B cell (primary cell): Measurements from ENCODE around the gene MSL1. TPM values are rescaled to one million over a fixed set of nuclear protein-coding genes. Genes with fewer than 3 reads are reported as not detected.

Experiments
- ATAC-seq: fragments of 200-7000 bp; cut with Tn5 transposase; one replicate; pipeline ENCODE4 v1.10.0; 2021; ENCODE audit warnings: low read depth, mild to moderate bottlenecking, moderate number of reproducible peaks, moderate library complexity
- CTCF ChIA-PET: fragments of 350-600 bp; sonication (Branson Sonifier 250); formaldehyde crosslinking; loops from one replicate; lab custom pipeline; 2021; ENCODE audit warnings: antibody characterized with exemption, inconsistent platforms; lab: Charles Lee
- POLR2A ChIA-PET: fragments of 350-600 bp; sonication (Branson Sonifier 250); formaldehyde crosslinking; loops from one replicate; lab custom pipeline; 2021; ENCODE audit warnings: antibody characterized with exemption; lab: Charles Lee
- DNase-seq: peaks from one replicate; pipeline ENCODE4 v3.0.0; 2013
- H2AFZ ChIP-seq: 2 replicates; pipeline ENCODE4 v1.6.1; 2012; ENCODE audit warnings: mild to moderate bottlenecking, low read depth, low read length; ENCODE audit not compliant: insufficient read depth, poor library complexity, severe bottlenecking
- H3K27ac ChIP-seq, 2 donors: 1 replicate in 1 of 2; 2 replicates in 1 of 2; pipeline ENCODE4 v1.5.1; 2012 to 2013; ENCODE audit warnings: low read length in 2 of 2, mild to moderate bottlenecking in 2 of 2, moderate library complexity in 1 of 2
- H3K27me3 ChIP-seq, 4 experiments: fragments of 200-600 bp in 1 of 4; sonication (generic) in 1 of 4; replicated peaks in 1 of 4; 1 replicate in 2 of 4; 2 replicates in 2 of 4; pipeline versions ENCODE4 v1.6.1 to v1.7.0; 2013 to 2016; ENCODE audit warnings: low read length in 3 of 4, mild to moderate bottlenecking in 2 of 4, mixed read lengths in 1 of 4, moderate library complexity in 1 of 4; ENCODE audit not compliant: insufficient read depth in 4 of 4, control insufficient read depth in 3 of 4; ENCODE audit errors: control extremely low read depth in 1 of 4
- H3K36me3 ChIP-seq, 2 experiments: replicated peaks in 1 of 2; 1 replicate in 1 of 2; 2 replicates in 1 of 2; pipeline versions ENCODE4 v1.6.1 to v1.7.1; 2013; ENCODE audit warnings: low read length in 1 of 2; ENCODE audit not compliant: insufficient read depth in 2 of 2, control insufficient read depth in 1 of 2; ENCODE audit errors: control extremely low read depth in 1 of 2, extremely low read depth in 1 of 2
- H3K4me1 ChIP-seq, 2 donors: fragments of 200-600 bp in 1 of 2; sonication (generic) in 1 of 2; 1 replicate in 1 of 2; 2 replicates in 1 of 2; pipeline versions ENCODE4 v1.5.1 to v1.6.1; 2013 to 2017; ENCODE audit warnings: low read length in 2 of 2; ENCODE audit not compliant: control insufficient read depth in 2 of 2, insufficient read depth in 2 of 2
- H3K4me2 ChIP-seq: replicated peaks from 2 replicates; pipeline ENCODE3; 2012; ENCODE audit warnings: mild to moderate bottlenecking, low read depth, low read length; ENCODE audit not compliant: poor library complexity, severe bottlenecking
- H3K4me3 ChIP-seq, 5 experiments: fragments of 200-600 bp in 1 of 5; sonication (generic) in 1 of 5; 1 replicate in 3 of 5; 2 replicates in 2 of 5; pipeline versions ENCODE4 v1.5.1 to v1.7.0; 2011 to 2016; ENCODE audit warnings: low read length in 4 of 5, mild to moderate bottlenecking in 4 of 5, low read depth in 2 of 5, control low read depth in 1 of 5, moderate library complexity in 1 of 5; ENCODE audit not compliant: insufficient read depth in 1 of 5; ENCODE audit errors: control extremely low read depth in 1 of 5, extremely low read depth in 1 of 5
- H3K79me2 ChIP-seq: fragments of 200-600 bp; sonication (generic); one replicate; pipeline ENCODE4 v1.6.0; 2016; ENCODE audit warnings: low read length; ENCODE audit not compliant: control insufficient read depth, insufficient read depth
- H3K9ac ChIP-seq: fragments of 200-600 bp; sonication (generic); 2 replicates; pipeline ENCODE4 v1.6.1; 2017; ENCODE audit warnings: mild to moderate bottlenecking, low read length, moderate library complexity
- H3K9me3 ChIP-seq, 3 donors: one replicate each; pipeline versions ENCODE4 v1.6.1 to v1.7.1; 2013; ENCODE audit warnings: low read length in 2 of 3; ENCODE audit not compliant: control insufficient read depth in 2 of 3, insufficient read depth in 1 of 3; ENCODE audit errors: control extremely low read depth in 1 of 3
- H4K20me1 ChIP-seq: 2 replicates; pipeline ENCODE4 v1.6.0; 2012; ENCODE audit warnings: mild to moderate bottlenecking, low read length; ENCODE audit not compliant: insufficient read depth, control insufficient read depth, poor library complexity, severe bottlenecking
- H3K27ac Mint-ChIP-seq: one replicate; pipeline ENCODE4 v1.8.0; 2021; ENCODE audit warnings: mixed read lengths
- H3K27me3 Mint-ChIP-seq: one replicate; pipeline ENCODE4 v1.8.0; 2021; ENCODE audit warnings: mixed read lengths
- H3K4me1 Mint-ChIP-seq: one replicate; pipeline ENCODE4 v1.8.0; 2021; ENCODE audit warnings: mixed read lengths
- H3K4me3 Mint-ChIP-seq: one replicate; pipeline ENCODE4 v1.8.0; 2021; ENCODE audit warnings: mixed read lengths
- H3K9me3 Mint-ChIP-seq: one replicate; pipeline ENCODE4 v1.8.0; 2022; ENCODE audit warnings: mixed read lengths; ENCODE audit not compliant: insufficient read depth
- EZH2 ChIP-seq: IDR thresholded peaks from 2 replicates; pipeline ENCODE4 v1.6.1; 2012; ENCODE audit warnings: borderline replicate concordance, low read depth, mild to moderate bottlenecking, moderate library complexity, low read length; ENCODE audit not compliant: insufficient read depth, poor library complexity, severe bottlenecking
- WGBS: methylation state at CpG from one replicate; pipeline ENCODE4 v1.1.5; 2013; ENCODE audit warnings: missing lambda C conversion rate; ENCODE audit not compliant: insufficient coverage; 5-methylcytosine and 5-hydroxymethylcytosine counted together
- intact Hi-C: fragments of 100-400 bp; cut with micrococcal nuclease; formaldehyde crosslinking; loops from one replicate; pipeline ENCODE4 v1.10.0; 2022
- polyA plus RNA-seq: library from polyadenylated mRNA; depleted of rRNA; stranded (reverse); fragments of >200 nt; gene quantifications from 2 replicates; pipeline ENCODE4 v1.2.3, GENCODE V29; 2012
- total RNA-seq, 2 donors: library from RNA; stranded (reverse); fragments of 120-200 nt in 1 of 2; gene quantifications; 1 replicate in 1 of 2; 2 replicates in 1 of 2; pipeline versions ENCODE4 v1.2.3 to v1.2.4, GENCODE V29; 2013 to 2022
- TF ChIP-seq, protein P1 (sequence below): fragments of 200-600 bp; IDR thresholded peaks from one replicate; pipeline ENCODE4 v1.8.0; 2022; ENCODE audit warnings: antibody characterized with exemption, mild to moderate bottlenecking

MSL1 gene
- total and polyA plus RNA-seq, 2 donors (not counting 1 experiment from before 2014, with no cell fraction given): 80.1 to 129 TPM

DNA sequence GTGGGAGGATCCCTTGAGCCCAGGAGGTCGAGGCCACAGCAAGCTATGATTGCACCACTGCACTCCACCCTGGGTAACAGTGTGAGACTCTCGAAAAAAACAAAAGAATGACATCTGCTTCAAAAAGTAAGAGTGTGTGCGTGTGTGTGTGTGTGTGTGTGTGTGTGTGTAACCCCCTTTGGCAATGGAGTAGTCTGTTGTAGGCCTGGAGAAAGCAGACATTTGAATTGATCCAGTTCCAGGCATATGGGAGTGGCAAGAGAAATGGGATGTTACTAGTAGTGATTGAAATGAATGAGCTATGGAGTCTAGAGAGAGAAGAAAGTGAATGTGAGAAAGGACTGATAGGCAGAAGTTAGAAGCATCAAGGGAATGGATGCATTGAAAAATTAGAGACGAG, 28.5 kb downstream of the MSL1 start:
- Histone ChIP-seq H3K4me3 (no peak overlapping the region), H2AFZ (no peak overlapping the region), H4K20me1 (peaks cover 56% of the 10 kb centered on the region), H3K4me2 (no peak overlapping the region), H3K9me3 (no peaks in the 10 kb centered on the region), H3K79me2 (peaks cover 94% of the 10 kb centered on the region), H3K4me1 (peaks cover 0 to 7% of the 10 kb centered on the region in 2 donors), H3K36me3 (peaks cover 7 to 57% of the 10 kb centered on the region in 2 experiments), H3K9ac (no peak overlapping the region), H3K27me3 (no peaks in the 10 kb centered on the region), H3K27ac (no peak overlapping the region)
- H3K27me3 Mint-ChIP-seq: no peaks in the 10 kb centered on the region
- no peak overlapping the region for H3K4me3 Mint-ChIP-seq
- TF ChIP-seq, protein P1, sequence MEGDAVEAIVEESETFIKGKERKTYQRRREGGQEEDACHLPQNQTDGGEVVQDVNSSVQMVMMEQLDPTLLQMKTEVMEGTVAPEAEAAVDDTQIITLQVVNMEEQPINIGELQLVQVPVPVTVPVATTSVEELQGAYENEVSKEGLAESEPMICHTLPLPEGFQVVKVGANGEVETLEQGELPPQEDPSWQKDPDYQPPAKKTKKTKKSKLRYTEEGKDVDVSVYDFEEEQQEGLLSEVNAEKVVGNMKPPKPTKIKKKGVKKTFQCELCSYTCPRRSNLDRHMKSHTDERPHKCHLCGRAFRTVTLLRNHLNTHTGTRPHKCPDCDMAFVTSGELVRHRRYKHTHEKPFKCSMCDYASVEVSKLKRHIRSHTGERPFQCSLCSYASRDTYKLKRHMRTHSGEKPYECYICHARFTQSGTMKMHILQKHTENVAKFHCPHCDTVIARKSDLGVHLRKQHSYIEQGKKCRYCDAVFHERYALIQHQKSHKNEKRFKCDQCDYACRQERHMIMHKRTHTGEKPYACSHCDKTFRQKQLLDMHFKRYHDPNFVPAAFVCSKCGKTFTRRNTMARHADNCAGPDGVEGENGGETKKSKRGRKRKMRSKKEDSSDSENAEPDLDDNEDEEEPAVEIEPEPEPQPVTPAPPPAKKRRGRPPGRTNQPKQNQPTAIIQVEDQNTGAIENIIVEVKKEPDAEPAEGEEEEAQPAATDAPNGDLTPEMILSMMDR: no peak
- TF ChIP-seq EZH2: no peak
- ChIA-PET POLR2A (no interaction called here), CTCF (interaction anchor here (1.0 kb wide), 1 partner anchor 64 kb away, joined by 3 read pairs; no protein-coding TSS in a partner anchor)
- intact Hi-C loops: no loop called here
- no peaks in the 10 kb centered on the region for H3K9me3 Mint-ChIP-seq
- DNase-seq (no peak), ATAC-seq (no peak)
- WGBS: 94% methylated on average over 4 of the region's 4 CpGs
- peaks cover 46% of the 10 kb centered on the region for H3K4me1 Mint-ChIP-seq
- H3K27ac Mint-ChIP-seq: no peak overlapping the region

DNA sequence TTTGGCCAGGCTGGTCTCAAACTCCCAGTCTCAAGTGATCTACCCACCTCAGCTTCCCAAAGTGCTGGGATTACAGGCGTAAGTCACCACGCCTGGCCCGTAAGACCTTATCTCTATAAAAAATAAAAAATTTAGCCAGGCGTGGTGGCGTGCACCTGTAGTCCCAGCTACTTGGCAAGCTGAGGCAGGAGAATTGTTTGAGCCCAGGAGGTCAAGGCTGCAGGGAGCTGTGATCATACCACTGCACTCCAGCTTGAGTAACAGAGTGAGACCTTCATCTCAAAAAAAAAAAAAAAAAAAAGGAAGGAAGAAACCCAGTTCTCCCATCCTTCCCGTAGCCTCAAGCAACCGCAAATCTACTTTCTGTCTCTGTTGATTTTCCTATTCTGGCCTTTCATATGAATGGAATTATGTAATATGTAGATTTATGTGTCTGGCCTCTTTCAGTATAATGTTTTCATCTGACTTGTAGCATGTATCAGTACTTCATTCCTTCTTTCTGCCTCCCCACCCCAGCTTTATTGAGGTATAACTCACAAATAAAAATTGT, 29.7 kb downstream of the MSL1 start:
- no peaks in the 10 kb centered on the region for H3K9me3 Mint-ChIP-seq
- peaks cover 40% of the 10 kb centered on the region for H3K4me1 Mint-ChIP-seq

More for the DNA sequence above, 29.7 kb downstream of the MSL1 start:
- POLR2A ChIA-PET: no interaction called here
- peaks cover 94% of the 10 kb centered on the region for H3K79me2 ChIP-seq
- intact Hi-C loops: no loop called here
- no peak overlapping the region for H3K4me3 ChIP-seq
- peaks cover 7 to 63% of the 10 kb centered on the region in 2 experiments for H3K36me3 ChIP-seq
- Mint-ChIP-seq H3K27me3 (no peaks in the 10 kb centered on the region), H3K27ac (no peak overlapping the region), H3K4me3 (no peak overlapping the region)
- DNase-seq (no peak), ATAC-seq (no peak)
- TF ChIP-seq EZH2: no peak
- TF ChIP-seq, protein P1: no peak
- H4K20me1 ChIP-seq: peaks cover 67% of the 10 kb centered on the region
- H3K9ac ChIP-seq: no peak overlapping the region
- H3K9me3 ChIP-seq: no peaks in the 10 kb centered on the region
- no peak overlapping the region for H3K4me2 ChIP-seq
- WGBS: 83% methylated on average over 5 of the region's 7 CpGs
- H3K27ac ChIP-seq: peak overlapping the region in 1 of 2 donors; percentile 43
- CTCF ChIA-PET: interaction anchor here (1.0 to 2.9 kb wide), 3 partner anchors 17 to 65 kb away, joined by 3 to 12 read pairs (median 5); no protein-coding TSS in a partner anchor
- H2AFZ ChIP-seq: no peak overlapping the region
- H3K4me1 ChIP-seq: peaks cover 0 to 7% of the 10 kb centered on the region in 2 donors
- H3K27me3 ChIP-seq: no peaks in the 10 kb centered on the region
